Adrenal gland (tissue), 12 donors: ENCODE results near the gene KRTAP1-1. TPM values are rescaled to one million over a fixed set of nuclear protein-coding genes. Genes with fewer than 3 reads are reported as not detected.

ENCODE experiments used
- DNase-seq, 7 donors: peaks; one replicate each; pipeline ENCODE4 v3.0.0-alpha.2; 2019 to 2020
- H3K27ac ChIP-seq, 5 donors: fragments of 200-600 bp; sonication (generic) in 4 of 5; 1 replicate in 3 of 5; 2 replicates in 2 of 5; pipeline versions ENCODE4 v1.5.1 to v1.8.0; 2016 to 2020; ENCODE audit warnings: mild to moderate bottlenecking in 1 of 5
- H3K27me3 ChIP-seq: fragments of 200-600 bp; 2 replicates; pipeline ENCODE4 v1.8.0; 2021
- H3K36me3 ChIP-seq, 2 donors: fragments of 200-600 bp; replicated peaks in 1 of 2; 1 replicate in 1 of 2; 2 replicates in 1 of 2; pipeline versions ENCODE4 v1.5.1 to v1.8.0; 2018 to 2022
- H3K4me1 ChIP-seq, 2 donors: fragments of 200-600 bp; replicated peaks in 1 of 2; 1 replicate in 1 of 2; 2 replicates in 1 of 2; pipeline versions ENCODE4 v1.5.1 to v1.8.0; 2018 to 2021
- H3K4me3 ChIP-seq, 4 donors: fragments of 200-600 bp; sonication (generic) in 3 of 4; one replicate each; pipeline ENCODE4 v1.5.1; 2016 to 2018
- H3K9me3 ChIP-seq, 3 donors: fragments of 200-600 bp; sonication (generic) in 1 of 3; replicated peaks in 1 of 3; 1 replicate in 2 of 3; 2 replicates in 1 of 3; pipeline versions ENCODE4 v1.5.1 to v1.8.0; 2016 to 2021
- POLR2A ChIP-seq, 2 donors: fragments of 450-650 bp; IDR thresholded peaks; one replicate each; pipeline ENCODE4 v1.6.1; 2017; ENCODE audit warnings: antibody characterized with exemption in 2 of 2, mild to moderate bottlenecking in 2 of 2, moderate library complexity in 1 of 2
- WGBS, 4 donors: extraction: QIAGEN DNeasy Blood & Tissue Kit in 2 of 4; methylation state at CpG; one replicate each; pipeline versions ENCODE4 v1.1.5 to v1.1.7; 2013 to 2017; 5-methylcytosine and 5-hydroxymethylcytosine counted together
- intact Hi-C, 2 donors: fragments of 100-400 bp; cut with DNase I; formaldehyde crosslinking; loops; one replicate each; pipeline versions ENCODE4 v1.14.1 to v1.15.0; 2022 to 2023
- polyA plus RNA-seq, 3 donors: library from polyadenylated mRNA; stranded (reverse); fragments of 200-250 nt in 2 of 3; fragments of 350-450 nt in 1 of 3; fragmentation: Illumina TruSeq in 1 of 3; extraction: RNeasy Lipid Tissue Mini Kit (QIAGEN cat#74804) in 1 of 3; gene quantifications; one replicate each; pipeline ENCODE4 v1.2.3, GENCODE V29; 2013 to 2014
- total RNA-seq, 9 donors: library from RNA; depleted of rRNA in 4 of 9; stranded (reverse); fragments of >200 nt in 4 of 9; fragments of 120-200 nt in 1 of 9; fragmentation: NEBNext Ultra II Directional in 1 of 9; extraction: Animal tissue kit (Norgen Biotek cat#: 25700) in 1 of 9; gene quantifications; one replicate each; pipeline versions ENCODE4 v1.1.0 to v1.2.4, GENCODE V29; 2013 to 2023
- TF ChIP-seq, protein P1 (sequence below), 6 experiments: fragments of 450-650 bp in 4 of 6; fragments of 200-600 bp in 2 of 6; sonication (generic) in 1 of 6; IDR thresholded peaks; 1 replicate in 5 of 6; 2 replicates in 1 of 6; pipeline versions ENCODE4 v1.5.1 to v1.8.0; 2016 to 2021; ENCODE audit warnings: antibody characterized with exemption in 6 of 6, mild to moderate bottlenecking in 2 of 6, moderate library complexity in 1 of 6
- donor health status: healthy with polysubstance abuse.
- donor health status: Bipolar disorder and iron deficiency.
- donor health status: DM: yes; HTN: yes; CAD: no.
- donor health status: DM: no; HTN: no; CAD: no.
- donor health status: DM: no; HTN: no; CAD: no.
- donor health status: DM: yes; HTN: yes; CAD: no.

KRTAP1-1 gene
- total and polyA plus RNA-seq, 12 donors, result not detected

DNA sequence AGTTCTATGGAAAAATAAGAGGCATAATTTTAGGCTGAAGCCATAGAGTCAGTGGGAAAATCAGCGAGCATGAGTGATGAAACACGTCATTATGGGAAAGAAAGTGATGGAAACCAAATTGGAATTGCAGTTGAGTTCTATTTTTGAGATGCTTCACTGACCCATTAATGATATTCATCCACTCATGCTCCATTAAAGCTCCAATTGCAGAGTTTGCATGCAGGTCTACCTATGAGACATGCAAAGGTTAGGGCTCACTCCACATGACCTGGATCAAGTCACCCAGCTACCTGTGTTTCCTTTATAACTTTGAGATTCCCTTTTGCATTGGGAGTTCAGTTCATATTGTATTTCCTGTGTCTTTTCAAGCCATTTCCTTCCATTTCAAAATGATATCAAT lies 32.4 kb upstream of the KRTAP1-1 start:
- no peak overlapping the region for H3K27ac ChIP-seq
- intact Hi-C loops, result no loop called here
- TF ChIP-seq POLR2A (IDR thresholded peaks at IDR 0.05), result no peak
- TF ChIP-seq, protein P1, sequence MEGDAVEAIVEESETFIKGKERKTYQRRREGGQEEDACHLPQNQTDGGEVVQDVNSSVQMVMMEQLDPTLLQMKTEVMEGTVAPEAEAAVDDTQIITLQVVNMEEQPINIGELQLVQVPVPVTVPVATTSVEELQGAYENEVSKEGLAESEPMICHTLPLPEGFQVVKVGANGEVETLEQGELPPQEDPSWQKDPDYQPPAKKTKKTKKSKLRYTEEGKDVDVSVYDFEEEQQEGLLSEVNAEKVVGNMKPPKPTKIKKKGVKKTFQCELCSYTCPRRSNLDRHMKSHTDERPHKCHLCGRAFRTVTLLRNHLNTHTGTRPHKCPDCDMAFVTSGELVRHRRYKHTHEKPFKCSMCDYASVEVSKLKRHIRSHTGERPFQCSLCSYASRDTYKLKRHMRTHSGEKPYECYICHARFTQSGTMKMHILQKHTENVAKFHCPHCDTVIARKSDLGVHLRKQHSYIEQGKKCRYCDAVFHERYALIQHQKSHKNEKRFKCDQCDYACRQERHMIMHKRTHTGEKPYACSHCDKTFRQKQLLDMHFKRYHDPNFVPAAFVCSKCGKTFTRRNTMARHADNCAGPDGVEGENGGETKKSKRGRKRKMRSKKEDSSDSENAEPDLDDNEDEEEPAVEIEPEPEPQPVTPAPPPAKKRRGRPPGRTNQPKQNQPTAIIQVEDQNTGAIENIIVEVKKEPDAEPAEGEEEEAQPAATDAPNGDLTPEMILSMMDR (IDR thresholded peaks at IDR 0.05), result no peak
- H3K9me3 ChIP-seq, result no peaks in the 10 kb centered on the region
- 89 to 94% (median 90%) methylated on average over 2 of the region's 2 CpGs for whole genome bisulfite sequencing, 4 donors
- no peak overlapping the region for H3K4me3 ChIP-seq
- no peaks in the 10 kb centered on the region for H3K36me3 ChIP-seq
- no peaks in the 10 kb centered on the region for H3K4me1 ChIP-seq
- H3K27me3 ChIP-seq, result no peaks in the 10 kb centered on the region
- no peak for DNase-seq

DNA sequence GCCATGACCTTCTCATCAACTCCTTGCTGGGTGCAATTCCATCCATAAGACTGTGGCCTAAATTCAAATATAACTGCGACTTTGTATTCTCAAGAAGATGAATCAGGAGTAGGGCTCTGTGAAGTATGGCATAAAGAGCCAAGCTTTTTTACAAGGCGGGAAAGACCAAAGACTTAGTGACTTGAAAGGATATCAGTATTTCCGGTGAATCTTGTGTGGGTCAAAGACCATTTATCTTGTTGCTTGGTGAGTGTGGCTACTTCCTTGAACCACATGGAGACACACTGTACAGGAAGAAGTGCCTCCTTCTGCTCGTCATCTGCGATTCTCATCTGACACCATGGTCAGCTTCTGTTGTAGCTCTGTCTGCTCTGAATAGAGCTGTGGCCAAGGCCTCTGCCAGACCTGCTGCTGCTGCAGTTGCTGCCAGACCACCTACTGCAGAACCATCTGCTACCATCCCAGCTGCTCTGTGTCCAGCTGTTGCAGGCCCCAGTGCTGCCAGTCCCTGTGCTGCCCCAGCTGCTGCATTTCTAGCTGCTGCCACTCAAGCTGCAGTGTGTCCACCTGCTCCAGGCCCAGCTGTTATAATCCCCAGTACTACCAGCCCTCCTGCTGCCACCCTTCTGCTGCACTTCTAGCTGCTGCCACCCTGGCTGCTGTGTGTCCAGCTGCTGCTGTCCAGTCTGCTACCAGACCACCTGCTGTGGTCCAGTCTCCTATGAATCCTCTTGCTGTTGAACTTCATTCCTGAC lies 30.5 kb upstream of the KRTAP1-1 start:
- no peak overlapping the region for H3K27ac ChIP-seq
- no peak overlapping the region for H3K4me3 ChIP-seq
- intact Hi-C loops, result no loop called here
- TF ChIP-seq, protein P1 (IDR thresholded peaks at IDR 0.05), result no peak
- TF ChIP-seq POLR2A (IDR thresholded peaks at IDR 0.05), result no peak
- H3K36me3 ChIP-seq, result no peaks in the 10 kb centered on the region
- H3K9me3 ChIP-seq, result no peaks in the 10 kb centered on the region
- no peak for DNase-seq
- no peaks in the 10 kb centered on the region for H3K27me3 ChIP-seq
- no peaks in the 10 kb centered on the region for H3K4me1 ChIP-seq
- WGBS, 4 donors, result 77 to 84% (median 80%) methylated on average over 5 of the region's 5 CpGs

DNA sequence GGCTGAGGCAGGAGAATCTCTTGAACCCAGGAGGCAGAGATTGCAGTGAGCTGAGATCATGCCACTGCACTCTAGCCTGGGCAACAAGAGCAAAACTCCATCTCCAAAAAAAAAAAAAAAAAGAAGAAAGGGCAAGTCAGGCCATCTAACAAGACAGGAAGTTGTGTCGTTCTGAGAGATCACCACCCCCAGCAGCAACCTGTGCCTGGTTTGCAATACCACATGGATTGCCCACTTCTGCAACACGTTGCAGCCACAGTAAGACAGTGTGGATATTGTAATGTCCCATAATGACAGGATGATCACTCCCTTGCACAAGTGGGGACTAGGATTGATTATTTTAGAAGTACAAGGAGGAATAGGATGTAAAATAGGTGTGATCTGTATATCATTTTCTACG lies 27.8 kb upstream of the KRTAP1-1 start:
- intact Hi-C loops, result no loop called here
- WGBS, 4 donors, result 70 to 85% (median 78%) methylated on average over 3 of the region's 3 CpGs
- Histone ChIP-seq H3K9me3 (no peaks in the 10 kb centered on the region), H3K27me3 (no peaks in the 10 kb centered on the region), H3K4me3 (no peak overlapping the region), H3K27ac (no peak overlapping the region), H3K4me1 (no peaks in the 10 kb centered on the region), H3K36me3 (no peaks in the 10 kb centered on the region)
- DNase-seq, result no peak
- TF ChIP-seq, protein P1 (IDR thresholded peaks at IDR 0.05), result no peak
- TF ChIP-seq POLR2A (IDR thresholded peaks at IDR 0.05), result no peak

- intact Hi-C loops, result no loop called here
- no peak overlapping the region for H3K4me3 ChIP-seq
- TF ChIP-seq, protein P1 (IDR thresholded peaks at IDR 0.05), result no peak
- TF ChIP-seq POLR2A (IDR thresholded peaks at IDR 0.05), result no peak
- H3K27ac ChIP-seq, result no peak overlapping the region
- no peak for DNase-seq
- H3K36me3 ChIP-seq, result no peaks in the 10 kb centered on the region
- no peaks in the 10 kb centered on the region for H3K9me3 ChIP-seq
- no peaks in the 10 kb centered on the region for H3K27me3 ChIP-seq
- no peaks in the 10 kb centered on the region for H3K4me1 ChIP-seq
Observed at GRCh38 chr17:41067281-41067680, 26.0 kb upstream of the KRTAP1-1 start.
